ENCODE measurements around the gene TPBGL. TPM values are rescaled to one million over a fixed set of nuclear protein-coding genes. Genes with fewer than 3 reads are reported as not detected.

TPBGL gene
- total and polyA plus RNA-seq, 3 experiments from 2014 or later: 0.09 to 0.23 TPM; not detected in 1

- Histone ChIP-seq H3K4me3 (ENCODE audit: low read length) (no peak overlapping the region), H3K27ac (ENCODE audit: low read depth, low read length) (no peak overlapping the region), H3K9me3 (ENCODE audit: low read length) (no peaks in the 10 kb centered on the region), H3K4me1 (ENCODE audit: insufficient read depth, low read length) (no peaks in the 10 kb centered on the region), H3K36me3 (ENCODE audit: insufficient read depth, low read length) (no peaks in the 10 kb centered on the region), H3K27me3 (ENCODE audit: insufficient read depth, low read length, poor library complexity, severe bottlenecking) (no peaks in the 10 kb centered on the region)
- no peaks in the 10 kb centered on the region for H3K36me3 Mint-ChIP-seq
- H3K4me3 Mint-ChIP-seq: no peak overlapping the region
- POLR2A ChIA-PET: no interaction called here
- no peak for DNase-seq
- CTCF ChIA-PET: interaction anchor here (1.1 to 12.2 kb wide), 2 partner anchors 8 to 55 kb away, joined by 4 to 201 read pairs; no protein-coding TSS in a partner anchor
- H3K9me3 Mint-ChIP-seq: no peaks in the 10 kb centered on the region
- peaks cover 5% of the 10 kb centered on the region in 2 donors for H3K27me3 Mint-ChIP-seq
- H3K4me1 Mint-ChIP-seq: no peaks in the 10 kb centered on the region
- no peak overlapping the region for H3K27ac Mint-ChIP-seq
These were observed 42.9 kb upstream of the TPBGL start for GRCh38 chr11:75197512-75198277.

GRCh38 chr11:75198278-75198973, 42.1 kb upstream of the TPBGL start:
- H3K27me3 ChIP-seq (ENCODE audit: insufficient read depth, low read length, poor library complexity, severe bottlenecking): no peaks in the 10 kb centered on the region
- Mint-ChIP-seq H3K36me3 (no peaks in the 10 kb centered on the region), H3K27ac (no peak overlapping the region), H3K4me3 (no peak overlapping the region), H3K9me3 (no peaks in the 10 kb centered on the region), H3K4me1 (no peaks in the 10 kb centered on the region), H3K27me3 (peaks cover 5% of the 10 kb centered on the region in 2 donors)
- no peaks in the 10 kb centered on the region for H3K4me1 ChIP-seq (ENCODE audit: insufficient read depth, low read length)
- no peak overlapping the region for H3K27ac ChIP-seq (ENCODE audit: low read depth, low read length)
- no peak for DNase-seq
- H3K36me3 ChIP-seq (ENCODE audit: insufficient read depth, low read length): no peaks in the 10 kb centered on the region
- no peaks in the 10 kb centered on the region for H3K9me3 ChIP-seq (ENCODE audit: low read length)
- ChIA-PET POLR2A (no interaction called here), CTCF (interaction anchor here (12.2 kb wide), 1 partner anchor 55 kb away, joined by 201 read pairs; no protein-coding TSS in a partner anchor)
- H3K4me3 ChIP-seq (ENCODE audit: low read length): no peak overlapping the region

GRCh38 chr11:75199412-75199955, 41.1 kb upstream of the TPBGL start:
- Histone ChIP-seq H3K27me3 (ENCODE audit: insufficient read depth, low read length, poor library complexity, severe bottlenecking) (no peaks in the 10 kb centered on the region), H3K27ac (ENCODE audit: low read depth, low read length) (no peak overlapping the region), H3K4me3 (ENCODE audit: low read length) (no peak overlapping the region), H3K9me3 (ENCODE audit: low read length) (no peaks in the 10 kb centered on the region), H3K4me1 (ENCODE audit: insufficient read depth, low read length) (no peaks in the 10 kb centered on the region), H3K36me3 (ENCODE audit: insufficient read depth, low read length) (no peaks in the 10 kb centered on the region)
- Mint-ChIP-seq H3K9me3 (no peaks in the 10 kb centered on the region), H3K4me1 (no peaks in the 10 kb centered on the region), H3K27ac (no peak overlapping the region), H3K4me3 (no peak overlapping the region), H3K36me3 (no peaks in the 10 kb centered on the region), H3K27me3 (peaks cover 5% of the 10 kb centered on the region in 2 donors)
- POLR2A ChIA-PET: no interaction called here
- CTCF ChIA-PET: interaction anchor here (12.2 kb wide), 1 partner anchor 56 kb away, joined by 201 read pairs; no protein-coding TSS in a partner anchor
- no peak for DNase-seq

GRCh38 chr11:75200051-75200450, 40.5 kb upstream of the TPBGL start:
- H3K27ac ChIP-seq (ENCODE audit: low read depth, low read length): no peak overlapping the region
- H3K4me1 ChIP-seq (ENCODE audit: insufficient read depth, low read length): no peaks in the 10 kb centered on the region
- no peaks in the 10 kb centered on the region for H3K27me3 ChIP-seq (ENCODE audit: insufficient read depth, low read length, poor library complexity, severe bottlenecking)
- DNase-seq: no peak
- Mint-ChIP-seq H3K36me3 (no peaks in the 10 kb centered on the region), H3K9me3 (no peaks in the 10 kb centered on the region), H3K4me1 (no peaks in the 10 kb centered on the region), H3K27ac (no peak overlapping the region), H3K4me3 (no peak overlapping the region), H3K27me3 (peaks cover 5 to 7% of the 10 kb centered on the region in 2 donors)
- no peaks in the 10 kb centered on the region for H3K9me3 ChIP-seq (ENCODE audit: low read length)
- ChIA-PET CTCF (interaction anchor here (12.2 kb wide), 1 partner anchor 57 kb away, joined by 201 read pairs; no protein-coding TSS in a partner anchor), POLR2A (no interaction called here)
- no peaks in the 10 kb centered on the region for H3K36me3 ChIP-seq (ENCODE audit: insufficient read depth, low read length)
- no peak overlapping the region for H3K4me3 ChIP-seq (ENCODE audit: low read length)

GRCh38 chr11:75200531-75200930, 40.0 kb upstream of the TPBGL start:
- Mint-ChIP-seq H3K4me1 (no peaks in the 10 kb centered on the region), H3K27ac (no peak overlapping the region), H3K9me3 (no peaks in the 10 kb centered on the region), H3K36me3 (no peaks in the 10 kb centered on the region), H3K27me3 (peaks cover 5% of the 10 kb centered on the region in 2 donors), H3K4me3 (no peak overlapping the region)
- Histone ChIP-seq H3K9me3 (ENCODE audit: low read length) (no peaks in the 10 kb centered on the region), H3K27me3 (ENCODE audit: insufficient read depth, low read length, poor library complexity, severe bottlenecking) (no peaks in the 10 kb centered on the region), H3K4me1 (ENCODE audit: insufficient read depth, low read length) (no peaks in the 10 kb centered on the region), H3K27ac (ENCODE audit: low read depth, low read length) (no peak overlapping the region), H3K4me3 (ENCODE audit: low read length) (no peak overlapping the region), H3K36me3 (ENCODE audit: insufficient read depth, low read length) (no peaks in the 10 kb centered on the region)
- ChIA-PET POLR2A (no interaction called here), CTCF (interaction anchor here (12.2 kb wide), 1 partner anchor 57 kb away, joined by 201 read pairs; no protein-coding TSS in a partner anchor)
- no peak for DNase-seq

- no peaks in the 10 kb centered on the region for H3K9me3 ChIP-seq (ENCODE audit: low read length)
- DNase-seq: no peak
- no peak overlapping the region for H3K27ac ChIP-seq (ENCODE audit: low read depth, low read length)
- H3K36me3 ChIP-seq (ENCODE audit: insufficient read depth, low read length): no peaks in the 10 kb centered on the region
- H3K4me1 ChIP-seq (ENCODE audit: insufficient read depth, low read length): no peaks in the 10 kb centered on the region
- Mint-ChIP-seq H3K36me3 (no peaks in the 10 kb centered on the region), H3K27ac (no peak overlapping the region), H3K27me3 (peaks cover 5 to 11% of the 10 kb centered on the region in 2 donors), H3K4me3 (no peak overlapping the region), H3K4me1 (no peaks in the 10 kb centered on the region), H3K9me3 (no peaks in the 10 kb centered on the region)
- H3K4me3 ChIP-seq (ENCODE audit: low read length): no peak overlapping the region
- H3K27me3 ChIP-seq (ENCODE audit: insufficient read depth, low read length, poor library complexity, severe bottlenecking): no peaks in the 10 kb centered on the region
- CTCF ChIA-PET: interaction anchor here (1.6 to 12.2 kb wide), 2 partner anchors 47 to 59 kb away, joined by 3 to 201 read pairs; no protein-coding TSS in a partner anchor
- POLR2A ChIA-PET: no interaction called here
These were observed 38.8 kb upstream of the TPBGL start for GRCh38 chr11:75201771-75202170.

- Histone ChIP-seq H3K36me3 (ENCODE audit: insufficient read depth, low read length) (no peaks in the 10 kb centered on the region), H3K4me3 (ENCODE audit: low read length) (no peak overlapping the region), H3K27me3 (ENCODE audit: insufficient read depth, low read length, poor library complexity, severe bottlenecking) (no peaks in the 10 kb centered on the region), H3K4me1 (ENCODE audit: insufficient read depth, low read length) (no peaks in the 10 kb centered on the region), H3K9me3 (ENCODE audit: low read length) (no peaks in the 10 kb centered on the region), H3K27ac (ENCODE audit: low read depth, low read length) (no peak overlapping the region)
- H3K36me3 Mint-ChIP-seq: no peaks in the 10 kb centered on the region
- no peaks in the 10 kb centered on the region for H3K9me3 Mint-ChIP-seq
- CTCF ChIA-PET: interaction anchor here (1.6 to 12.2 kb wide), 2 partner anchors 47 to 59 kb away, joined by 3 to 201 read pairs; no protein-coding TSS in a partner anchor
- no peak for DNase-seq
- no peak overlapping the region for H3K4me3 Mint-ChIP-seq
- POLR2A ChIA-PET: no interaction called here
- peaks cover 5 to 11% of the 10 kb centered on the region in 2 donors for H3K27me3 Mint-ChIP-seq
- no peak overlapping the region for H3K27ac Mint-ChIP-seq
- H3K4me1 Mint-ChIP-seq: no peaks in the 10 kb centered on the region
These were observed 38.4 kb upstream of the TPBGL start for GRCh38 chr11:75202195-75202594.

- no peaks in the 10 kb centered on the region for H3K27me3 ChIP-seq (ENCODE audit: insufficient read depth, low read length, poor library complexity, severe bottlenecking)
- H3K4me1 Mint-ChIP-seq: no peaks in the 10 kb centered on the region
- H3K4me1 ChIP-seq (ENCODE audit: insufficient read depth, low read length): no peaks in the 10 kb centered on the region
- no peak overlapping the region for H3K4me3 ChIP-seq (ENCODE audit: low read length)
- H3K36me3 Mint-ChIP-seq: no peaks in the 10 kb centered on the region
- no peak overlapping the region for H3K27ac Mint-ChIP-seq
- CTCF ChIA-PET: interaction anchor here (1.9 to 12.2 kb wide), 3 partner anchors 60 to 274 kb away, joined by 5 to 201 read pairs (median 8); no protein-coding TSS in a partner anchor
- no peak for DNase-seq
- POLR2A ChIA-PET: no interaction called here
- H3K27ac ChIP-seq (ENCODE audit: low read depth, low read length): no peak overlapping the region
- H3K9me3 Mint-ChIP-seq: no peaks in the 10 kb centered on the region
- H3K36me3 ChIP-seq (ENCODE audit: insufficient read depth, low read length): no peaks in the 10 kb centered on the region
- no peak overlapping the region for H3K4me3 Mint-ChIP-seq
- peaks cover 3 to 11% of the 10 kb centered on the region in 2 donors for H3K27me3 Mint-ChIP-seq
- H3K9me3 ChIP-seq (ENCODE audit: low read length): no peaks in the 10 kb centered on the region
These were observed 37.4 kb upstream of the TPBGL start for GRCh38 chr11:75203138-75203537.

All from CD8-positive, alpha-beta memory T cell (primary cell).